Hepatocyte (in vitro differentiated cells): ENCODE data around the gene TWIST1. TPM values are rescaled to one million over a fixed set of nuclear protein-coding genes. Genes with fewer than 3 reads are reported as not detected.

ENCODE experiments used
- DNase-seq: peaks from one replicate; pipeline ENCODE4 v3.0.0-alpha.2; 2016; ENCODE audit warnings: low spot score
- H2AFZ ChIP-seq: fragments of 200-600 bp; sonication (generic); 2 replicates; pipeline ENCODE4 v1.6.0; 2016; ENCODE audit warnings: antibody characterized with exemption, mild to moderate bottlenecking
- H3K27ac ChIP-seq: fragments of 200-600 bp; sonication (generic); 2 replicates; pipeline ENCODE4 v1.5.1; 2016; ENCODE audit warnings: mild to moderate bottlenecking
- H3K27me3 ChIP-seq: fragments of 200-600 bp; sonication (generic); 2 replicates; pipeline ENCODE4 v1.6.1; 2016
- H3K36me3 ChIP-seq: fragments of 200-600 bp; sonication (generic); replicated peaks from 2 replicates; pipeline ENCODE4 v1.5.1; 2016; ENCODE audit warnings: low read depth; ENCODE audit not compliant: insufficient read depth
- H3K4me1 ChIP-seq: fragments of 200-600 bp; sonication (generic); 2 replicates; pipeline ENCODE4 v1.5.1; 2016; ENCODE audit warnings: mild to moderate bottlenecking, moderate library complexity; ENCODE audit not compliant: insufficient read depth
- H3K4me2 ChIP-seq: fragments of 200-600 bp; sonication (generic); 2 replicates; pipeline ENCODE4 v1.6.0; 2016
- H3K4me3 ChIP-seq: fragments of 200-600 bp; sonication (generic); 2 replicates; pipeline ENCODE4 v1.5.1; 2016; ENCODE audit warnings: mild to moderate bottlenecking
- H3K79me2 ChIP-seq: fragments of 200-600 bp; sonication (generic); 2 replicates; pipeline ENCODE4 v1.6.0; 2017; ENCODE audit warnings: mild to moderate bottlenecking
- H3K9me2 ChIP-seq: fragments of 200-600 bp; sonication (generic); replicated peaks from 2 replicates; pipeline ENCODE4 v1.6.0; 2017; ENCODE audit warnings: mild to moderate bottlenecking; ENCODE audit not compliant: insufficient read depth
- H3K9me3 ChIP-seq: fragments of 200-600 bp; sonication (generic); 2 replicates; pipeline ENCODE4 v1.5.1; 2016; ENCODE audit warnings: low read depth, mild to moderate bottlenecking
- H4K20me1 ChIP-seq: fragments of 200-600 bp; sonication (generic); 2 replicates; pipeline ENCODE4 v1.6.0; 2016; ENCODE audit warnings: mild to moderate bottlenecking; ENCODE audit not compliant: insufficient read depth, poor library complexity, severe bottlenecking
- CTCF ChIP-seq: fragments of 200-600 bp; sonication (generic); IDR thresholded peaks from 2 replicates; pipeline ENCODE4 v1.5.1; 2016; ENCODE audit warnings: antibody characterized with exemption, mild to moderate bottlenecking; ENCODE audit not compliant: poor library complexity
- EZH2 ChIP-seq: fragments of 200-600 bp; sonication (generic); IDR thresholded peaks from 2 replicates; pipeline ENCODE4 v1.6.1; 2016; ENCODE audit warnings: antibody characterized with exemption, mild to moderate bottlenecking, borderline replicate concordance
- EZH2phosphoT487 ChIP-seq: fragments of 200-600 bp; sonication (generic); IDR thresholded peaks from one replicate; pipeline ENCODE4 v1.6.1; 2018; ENCODE audit warnings: antibody characterized with exemption, mild to moderate bottlenecking, low read depth, moderate library complexity; ENCODE audit not compliant: unreplicated experiment, severe bottlenecking
- WGBS: methylation state at CpG from one replicate; pipeline ENCODE4 v1.1.6; 2016; ENCODE audit warnings: low lambda C conversion rate; ENCODE audit errors: missing lambda C conversion rate; 5-methylcytosine and 5-hydroxymethylcytosine counted together
- polyA plus RNA-seq: library from polyadenylated mRNA; unstranded; fragments of >200 nt; fragmentation: Nextera tagmentation; extraction: Ambion mirVana; gene quantifications from 2 replicates; pipeline ENCODE4 v1.2.1, GENCODE V29; 2016
- total RNA-seq: library from RNA; depleted of rRNA; stranded (reverse); fragments of >200 nt; gene quantifications from 2 replicates; pipeline ENCODE4 v1.2.3, GENCODE V29; 2014

Gene TWIST1
- total and polyA plus RNA-seq, 2 experiments from 2014 or later, result 23.2 to 24.7 TPM

GRCh38 chr7:19099194-19099593, 18.2 kb downstream of the TWIST1 start:
- H3K9me2 ChIP-seq, result no peaks in the 10 kb centered on the region
- H4K20me1 ChIP-seq, result no peaks in the 10 kb centered on the region
- H3K79me2 ChIP-seq, result no peaks in the 10 kb centered on the region

GRCh38 chr7:19098510-19098909, 18.9 kb downstream of the TWIST1 start:
- H3K9me3 ChIP-seq, result no peaks in the 10 kb centered on the region
- no peaks in the 10 kb centered on the region for H3K36me3 ChIP-seq
- no peaks in the 10 kb centered on the region for H4K20me1 ChIP-seq
- H3K4me3 ChIP-seq, result no peak overlapping the region
- H3K79me2 ChIP-seq, result no peaks in the 10 kb centered on the region
- H3K27ac ChIP-seq, result no peak overlapping the region
- no peak overlapping the region for H3K4me2 ChIP-seq
- TF ChIP-seq EZH2 (no peak), EZH2phosphoT487 (no peak), CTCF (no peak)
- peaks cover 8% of the 10 kb centered on the region for H3K27me3 ChIP-seq
- no peaks in the 10 kb centered on the region for H3K9me2 ChIP-seq
- no peak for DNase-seq
- no peaks in the 10 kb centered on the region for H3K4me1 ChIP-seq
- 100% methylated on average over 1 of the region's 1 CpG for WGBS
- H2AFZ ChIP-seq, result no peak overlapping the region

More at GRCh38 chr7:19099194-19099593, 18.2 kb downstream of the TWIST1 start:
- Histone ChIP-seq H3K36me3 (no peaks in the 10 kb centered on the region), H3K4me2 (no peak overlapping the region), H2AFZ (no peak overlapping the region), H3K27ac (no peak overlapping the region), H3K4me1 (no peaks in the 10 kb centered on the region), H3K9me3 (no peaks in the 10 kb centered on the region), H3K27me3 (peaks cover 8% of the 10 kb centered on the region), H3K4me3 (no peak overlapping the region)
- WGBS, result 89% methylated on average over 3 of the region's 3 CpGs
- TF ChIP-seq EZH2phosphoT487 (no peak), CTCF (no peak), EZH2 (no peak)
- DNase-seq, result no peak

- H3K79me2 ChIP-seq, result no peaks in the 10 kb centered on the region
- H3K27me3 ChIP-seq, result no peaks in the 10 kb centered on the region
- H4K20me1 ChIP-seq, result no peaks in the 10 kb centered on the region
- no peaks in the 10 kb centered on the region for H3K9me3 ChIP-seq
- no peak for DNase-seq
- no peak overlapping the region for H3K27ac ChIP-seq
- H3K36me3 ChIP-seq, result no peaks in the 10 kb centered on the region
- no peaks in the 10 kb centered on the region for H3K4me1 ChIP-seq
- no peak overlapping the region for H3K4me2 ChIP-seq
- 73% methylated on average over 9 of the region's 9 CpGs for WGBS
- TF ChIP-seq EZH2phosphoT487 (no peak), EZH2 (no peak), CTCF (no peak)
- H3K4me3 ChIP-seq, result no peak overlapping the region
- no peaks in the 10 kb centered on the region for H3K9me2 ChIP-seq
- no peak overlapping the region for H2AFZ ChIP-seq
Observed at GRCh38 chr7:19097165-19098055, 20.0 kb downstream of the TWIST1 start.
